ENCODE measurements around the gene SMIM3.
A peak's percentile ranks its signal among the peaks of the same experiment; 100 is the strongest.

SMIM3 gene

GRCh38 chr5:150778517-150779396, at the start of gene SMIM3:
Gene SMIM3 (plus strand): TSS chr5:150778757. CDS start chr5:150795441, 16,684 bp downstream.
- ATAC-seq, result peak; percentile 86
- TF ChIP-seq ESRRG (CRISPR knock-in tag; IDR thresholded peaks at IDR 0.05), result no peak
- TF ChIP-seq, protein P1, sequence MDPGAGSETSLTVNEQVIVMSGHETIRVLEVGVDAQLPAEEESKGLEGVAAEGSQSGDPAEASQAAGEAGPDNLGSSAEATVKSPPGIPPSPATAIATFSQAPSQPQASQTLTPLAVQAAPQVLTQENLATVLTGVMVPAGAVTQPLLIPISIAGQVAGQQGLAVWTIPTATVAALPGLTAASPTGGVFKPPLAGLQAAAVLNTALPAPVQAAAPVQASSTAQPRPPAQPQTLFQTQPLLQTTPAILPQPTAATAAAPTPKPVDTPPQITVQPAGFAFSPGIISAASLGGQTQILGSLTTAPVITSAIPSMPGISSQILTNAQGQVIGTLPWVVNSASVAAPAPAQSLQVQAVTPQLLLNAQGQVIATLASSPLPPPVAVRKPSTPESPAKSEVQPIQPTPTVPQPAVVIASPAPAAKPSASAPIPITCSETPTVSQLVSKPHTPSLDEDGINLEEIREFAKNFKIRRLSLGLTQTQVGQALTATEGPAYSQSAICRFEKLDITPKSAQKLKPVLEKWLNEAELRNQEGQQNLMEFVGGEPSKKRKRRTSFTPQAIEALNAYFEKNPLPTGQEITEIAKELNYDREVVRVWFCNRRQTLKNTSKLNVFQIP (CRISPR knock-in tag; IDR thresholded peaks at IDR 0.05; ENCODE audit: borderline replicate concordance, low read depth), result no peak
- no peak for TF ChIP-seq ISL1 (CRISPR knock-in tag; IDR thresholded peaks at IDR 0.05)
- TF ChIP-seq TCF4 (CRISPR knock-in tag; IDR thresholded peaks at IDR 0.05; ENCODE audit: borderline replicate concordance), result no peak
- TF ChIP-seq OSR1 (CRISPR knock-in tag; IDR thresholded peaks at IDR 0.05), result no peak
- TF ChIP-seq CSDC2 (CRISPR knock-in tag; IDR thresholded peaks at IDR 0.05), result peak; percentile 46; the same call in 1 of the 2 replicates
- no peak for TF ChIP-seq CSRNP3 (CRISPR knock-in tag; IDR thresholded peaks at IDR 0.05)
- TF ChIP-seq RARB (CRISPR knock-in tag; IDR thresholded peaks at IDR 0.05), result no peak
- no peak for TF ChIP-seq ZNF8 (CRISPR knock-in tag; IDR thresholded peaks at IDR 0.05)
- TF ChIP-seq ZC3H10 (CRISPR knock-in tag; IDR thresholded peaks at IDR 0.05), result no peak
- TF ChIP-seq BACH2 (CRISPR knock-in tag; IDR thresholded peaks at IDR 0.05; ENCODE audit: borderline replicate concordance), result no peak
- TF ChIP-seq TOX (CRISPR knock-in tag; IDR thresholded peaks at IDR 0.05; ENCODE audit: borderline replicate concordance), result no peak
- TF ChIP-seq TSHZ2 (CRISPR knock-in tag; IDR thresholded peaks at IDR 0.05), result peak; percentile 10; the same call in 1 of the 2 replicates

DNA sequence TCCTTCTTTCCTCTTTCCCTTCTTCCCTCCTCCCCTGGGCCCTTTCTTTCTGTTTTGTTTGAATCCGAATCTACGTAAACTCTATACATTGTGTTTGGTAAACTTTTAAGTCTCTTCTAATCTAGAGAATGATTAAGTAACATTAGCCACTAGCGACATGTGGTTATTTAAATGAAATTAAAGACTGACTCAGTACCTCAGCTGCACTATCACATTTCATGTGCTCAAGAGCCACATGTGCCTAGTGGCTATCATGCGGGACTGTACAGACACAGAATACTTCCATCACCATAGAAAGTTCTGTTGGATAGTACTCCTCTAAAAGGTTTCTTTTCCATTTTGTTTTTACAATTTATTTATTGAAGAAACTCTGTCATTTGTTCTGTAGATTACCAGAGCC, 48.7 kb upstream of the SMIM3 start:
- peak; percentile 99 for ATAC-seq
- 0 out of 2 replicates have a peak, but pooled peaks have one; percentile 13 for TF ChIP-seq ZC3H10 (CRISPR knock-in tag; IDR thresholded peaks at IDR 0.05)
- TF ChIP-seq, protein P2, sequence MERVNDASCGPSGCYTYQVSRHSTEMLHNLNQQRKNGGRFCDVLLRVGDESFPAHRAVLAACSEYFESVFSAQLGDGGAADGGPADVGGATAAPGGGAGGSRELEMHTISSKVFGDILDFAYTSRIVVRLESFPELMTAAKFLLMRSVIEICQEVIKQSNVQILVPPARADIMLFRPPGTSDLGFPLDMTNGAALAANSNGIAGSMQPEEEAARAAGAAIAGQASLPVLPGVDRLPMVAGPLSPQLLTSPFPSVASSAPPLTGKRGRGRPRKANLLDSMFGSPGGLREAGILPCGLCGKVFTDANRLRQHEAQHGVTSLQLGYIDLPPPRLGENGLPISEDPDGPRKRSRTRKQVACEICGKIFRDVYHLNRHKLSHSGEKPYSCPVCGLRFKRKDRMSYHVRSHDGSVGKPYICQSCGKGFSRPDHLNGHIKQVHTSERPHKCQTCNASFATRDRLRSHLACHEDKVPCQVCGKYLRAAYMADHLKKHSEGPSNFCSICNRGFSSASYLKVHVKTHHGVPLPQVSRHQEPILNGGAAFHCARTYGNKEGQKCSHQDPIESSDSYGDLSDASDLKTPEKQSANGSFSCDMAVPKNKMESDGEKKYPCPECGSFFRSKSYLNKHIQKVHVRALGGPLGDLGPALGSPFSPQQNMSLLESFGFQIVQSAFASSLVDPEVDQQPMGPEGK (CRISPR knock-in tag; IDR thresholded peaks at IDR 0.05; ENCODE audit: borderline replicate concordance), result 0 out of 2 replicates have a peak, but pooled peaks have one; percentile 29
- TF ChIP-seq TCF4 (CRISPR knock-in tag; IDR thresholded peaks at IDR 0.05; ENCODE audit: borderline replicate concordance), result no peak
- TF ChIP-seq ISL1 (CRISPR knock-in tag; IDR thresholded peaks at IDR 0.05), result peak; percentile 24; the same call in 1 of the 2 replicates

- TF ChIP-seq PPARA (CRISPR knock-in tag; IDR thresholded peaks at IDR 0.05; ENCODE audit: borderline replicate concordance) (no peak), RARB (CRISPR knock-in tag; IDR thresholded peaks at IDR 0.05) (no peak), ZNF8 (CRISPR knock-in tag; IDR thresholded peaks at IDR 0.05) (no peak), CSDC2 (CRISPR knock-in tag; IDR thresholded peaks at IDR 0.05) (no peak), ZFP3 (CRISPR knock-in tag; IDR thresholded peaks at IDR 0.05) (no peak)
- TF ChIP-seq, protein P1 (CRISPR knock-in tag; IDR thresholded peaks at IDR 0.05; ENCODE audit: borderline replicate concordance, low read depth), result no peak
- no peak for ATAC-seq
Measured at GRCh38 chr5:150731669-150732242, 46.8 kb upstream of the SMIM3 start.
